ENCODE measurements around the gene TOLLIP. TPM values are rescaled to one million over a fixed set of nuclear protein-coding genes. Genes with fewer than 3 reads are reported as not detected.

Gene TOLLIP
- total and polyA plus RNA-seq, 2 of the 8 experiments (the other 6 are each of a cell fraction or from before 2014, with no cell fraction given): 23.7 to 34.7 TPM

DNA sequence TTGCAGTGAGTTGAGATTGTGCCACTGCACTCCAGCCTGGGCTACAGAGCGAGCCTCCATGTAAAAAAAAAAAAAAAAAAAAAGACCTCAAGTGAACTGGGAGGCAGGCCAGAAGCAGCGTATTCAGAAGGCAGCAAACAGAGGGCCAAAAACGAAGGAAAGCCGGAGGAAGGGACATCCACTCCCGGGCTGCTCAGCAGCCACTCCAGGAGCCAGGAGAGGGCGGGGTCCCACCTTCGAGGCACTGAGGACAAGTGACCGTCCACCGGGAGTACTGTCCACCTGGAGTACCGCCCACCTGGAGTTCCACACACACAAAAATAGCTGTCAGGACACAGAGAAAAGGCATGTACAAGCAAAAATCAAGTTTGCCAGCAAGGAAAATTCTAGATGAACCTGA is 5.5 kb downstream of the TOLLIP start:
- DNase-seq (ENCODE audit: low read depth in 1 of 2, low spot score in 2 of 2): peak in 1 of 2 experiments; percentile 33
- whole genome bisulfite sequencing, 2 experiments (ENCODE audit: extremely low coverage in 1 of 2, insufficient coverage in 1 of 2, insufficient read length in 1 of 2, insufficient replicate concordance in 2 of 2, low coverage in 1 of 2, low lambda C conversion rate in 2 of 2, missing lambda C conversion rate in 1 of 2): 87% methylated on average over 9 of the region's 10 CpGs; no CpG with 5 or more reads in 1 of the 2 experiments
- no peak overlapping the region for H2BK5ac ChIP-seq (ENCODE audit: low read depth, low read length)
- no peak overlapping the region for H4K91ac ChIP-seq (replicated peaks; ENCODE audit: insufficient read length, low read length)
- H3K18ac ChIP-seq (ENCODE audit: extremely low read depth, low read length): no peak overlapping the region
- H2BK15ac ChIP-seq (ENCODE audit: low read length): no peak overlapping the region
- H3K23ac ChIP-seq (ENCODE audit: insufficient read length): no peak overlapping the region
- CTCF ChIA-PET (ENCODE audit: partially characterized antibody): interaction anchor here (0.7 to 3.8 kb wide), 3 partner anchors 11 to 911 kb away, joined by 3 to 18 read pairs (median 4); no protein-coding TSS in a partner anchor
- no peaks in the 10 kb centered on the region for H3K36me3 ChIP-seq (ENCODE audit: control insufficient read depth in 2 of 4, insufficient read depth in 4 of 4, low read length in 3 of 4)
- H3K4me2 ChIP-seq (ENCODE audit: insufficient read depth in 1 of 2, low read depth in 2 of 2, low read length in 2 of 2): no peak overlapping the region
- no peak overlapping the region for H2BK12ac ChIP-seq (ENCODE audit: low read depth, low read length)
- no peak overlapping the region for H3K56ac ChIP-seq (replicated peaks; ENCODE audit: insufficient read length, low read depth, low read length)
- no peak overlapping the region for H2BK120ac ChIP-seq (replicated peaks; ENCODE audit: low read depth, low read length)
- H3K79me1 ChIP-seq (ENCODE audit: low read depth, low read length): peaks cover 18% of the 10 kb centered on the region
- no peak overlapping the region for H3K9ac ChIP-seq (replicated peaks in 1 of 4; ENCODE audit: extremely low read depth in 1 of 4, low read depth in 3 of 4, low read length in 3 of 4)
- H3K4me1 ChIP-seq (replicated peaks in 1 of 4; ENCODE audit: control insufficient read depth in 3 of 4, insufficient read depth in 4 of 4, low read length in 3 of 4): peaks cover 0 to 9% (median 1%) of the 10 kb centered on the region in 4 experiments; a peak in 4 of 7 replicates
- FAIRE-seq: no peak
- peaks cover 12 to 29% of the 10 kb centered on the region in 2 experiments for H4K20me1 ChIP-seq (replicated peaks in 1 of 2; ENCODE audit: control insufficient read depth in 1 of 2, insufficient read depth in 2 of 2, low read length in 2 of 2)
- no peak overlapping the region for H3K4ac ChIP-seq (replicated peaks; ENCODE audit: insufficient read length, low read depth, low read length)
- H3K4me3 ChIP-seq (ENCODE audit: extremely low read depth in 1 of 4, insufficient read depth in 2 of 4, low read depth in 3 of 4, low read length in 4 of 4): no peak overlapping the region
- H4K8ac ChIP-seq (ENCODE audit: extremely low read depth, insufficient read depth, low read length): no peak overlapping the region
- POLR2A ChIA-PET (ENCODE audit: partially characterized antibody): interaction anchor here (0.9 kb wide), 1 partner anchor 47 kb away, joined by 3 read pairs; no protein-coding TSS in a partner anchor
- TF ChIP-seq TCF12 (IDR thresholded peaks at IDR 0.05; ENCODE audit: low read depth, low read length): no peak
- TF ChIP-seq EGR1 (IDR thresholded peaks at IDR 0.05; ENCODE audit: borderline replicate concordance, low read depth, low read length): no peak
- TF ChIP-seq RFX5 (IDR thresholded peaks at IDR 0.05; ENCODE audit: borderline replicate concordance, low read depth, low read length): no peak
- no peak for TF ChIP-seq SP2 (IDR thresholded peaks at IDR 0.05; ENCODE audit: low read length)
- TF ChIP-seq CBX8 (IDR thresholded peaks at IDR 0.05; ENCODE audit: borderline replicate concordance, low read depth, low read length): no peak
- H2AFZ ChIP-seq (ENCODE audit: low read length): no peak overlapping the region
- peaks cover 3% of the 10 kb centered on the region; the same call in 1 of the 2 replicates for H3K23me2 ChIP-seq (ENCODE audit: low read depth, low read length)
- H2AK5ac ChIP-seq (ENCODE audit: low read depth, low read length): no peak overlapping the region
- no peak overlapping the region for H3K27ac ChIP-seq (ENCODE audit: low read depth, low read length)
- peaks cover 3 to 72% of the 10 kb centered on the region in 2 experiments; a peak in 3 of 4 replicates for H3K79me2 ChIP-seq (ENCODE audit: control insufficient read depth in 1 of 2, insufficient read depth in 2 of 2, low read length in 2 of 2)
- no peak overlapping the region for H2BK20ac ChIP-seq (ENCODE audit: low read length)
- no peak overlapping the region for H4K5ac ChIP-seq (ENCODE audit: insufficient read length, low read depth, low read length)
- H3K9me3 ChIP-seq (ENCODE audit: insufficient read depth in 2 of 2, low read depth in 1 of 2, low read length in 1 of 2): no peaks in the 10 kb centered on the region
- no peaks in the 10 kb centered on the region for H3K27me3 ChIP-seq (replicated peaks in 1 of 4; ENCODE audit: control insufficient read depth in 3 of 4, extremely low read depth in 1 of 4, insufficient read depth in 3 of 4, low read length in 3 of 4)
- H3K14ac ChIP-seq (ENCODE audit: insufficient read length): no peak overlapping the region
